IMR-90 (cell line): Measurements from ENCODE around the gene TMEM200A. TPM values are rescaled to one million over a fixed set of nuclear protein-coding genes. Genes with fewer than 3 reads are reported as not detected.

ENCODE experiments used
- ATAC-seq: fragments of 200-7000 bp; cut with Tn5 transposase; 2 replicates; pipeline ENCODE4 v1.9.1; 2020; ENCODE audit warnings: low read depth, mild to moderate bottlenecking, moderate library complexity
- BruUV-seq: library from RNA; stranded (reverse); fragments of 400-500 nt; replicated peaks from 2 replicates; lab custom pipeline; 2021; lab: Mats Ljungman, UMichigan
- CTCF ChIA-PET: fragments of 300-600 bp; formaldehyde crosslinking; extraction: SDS; loops from one replicate; lab custom pipeline; 2021; ENCODE audit warnings: antibody characterized with exemption; lab: Yijun Ruan, JAX
- POLR2A ChIA-PET: fragments of 300-600 bp; sonication (Branson Sonifier 250); formaldehyde crosslinking; loops from one replicate; lab custom pipeline; 2022; ENCODE audit warnings: antibody characterized with exemption; ENCODE audit not compliant: unreplicated experiment; lab: Charles Lee
- DNase-seq: peaks from one replicate; pipeline ENCODE4 v3.0.0; 2013
- H2AFZ ChIP-seq: replicated peaks from 2 replicates; pipeline ENCODE3; 2013; ENCODE audit warnings: low read length, mild to moderate bottlenecking; ENCODE audit not compliant: poor library complexity
- H2AK5ac ChIP-seq: 2 replicates; pipeline ENCODE4 v1.6.1; 2013; ENCODE audit warnings: low read depth, low read length, inconsistent platforms
- H2AK9ac ChIP-seq: replicated peaks from 2 replicates; pipeline ENCODE3; 2013; ENCODE audit warnings: mild to moderate bottlenecking, low read depth, low read length, moderate library complexity; ENCODE audit not compliant: poor library complexity
- H2BK120ac ChIP-seq: 2 replicates; pipeline ENCODE4 v1.6.1; 2013; ENCODE audit warnings: low read depth, low read length, inconsistent platforms
- H2BK15ac ChIP-seq: 3 replicates; pipeline ENCODE4 v1.6.1; 2013; ENCODE audit warnings: low read depth, low read length, inconsistent platforms
- H2BK20ac ChIP-seq: 2 replicates; pipeline ENCODE4 v1.6.1; 2013; ENCODE audit warnings: low read depth, mild to moderate bottlenecking, inconsistent platforms, low read length, moderate library complexity
- H2BK5ac ChIP-seq: 2 replicates; pipeline ENCODE4 v1.6.1; 2013; ENCODE audit warnings: mild to moderate bottlenecking, low read depth, low read length, inconsistent platforms; ENCODE audit not compliant: poor library complexity, severe bottlenecking
- H3K14ac ChIP-seq: replicated peaks from 2 replicates; pipeline ENCODE4 v1.6.1; 2013; ENCODE audit warnings: low read depth, low read length, inconsistent platforms
- H3K18ac ChIP-seq: 2 replicates; pipeline ENCODE4 v1.6.1; 2013; ENCODE audit warnings: low read depth, low read length, control low read depth
- H3K23ac ChIP-seq: 2 replicates; pipeline ENCODE4 v1.6.1; 2013; ENCODE audit warnings: low read depth, low read length, inconsistent platforms
- H3K27ac ChIP-seq: 2 replicates; pipeline ENCODE4 v1.5.1; 2013; ENCODE audit warnings: mild to moderate bottlenecking, control low read depth, low read length; ENCODE audit not compliant: insufficient read depth
- H3K27me3 ChIP-seq: 2 replicates; pipeline ENCODE4 v1.6.1; 2013; ENCODE audit warnings: low read length; ENCODE audit not compliant: control insufficient read depth, insufficient read depth
- H3K36me3 ChIP-seq: 2 replicates; pipeline ENCODE4 v1.6.1; 2013; ENCODE audit warnings: low read length, mixed read lengths; ENCODE audit not compliant: control insufficient read depth, insufficient read depth
- H3K4ac ChIP-seq: 2 replicates; pipeline ENCODE4 v1.6.1; 2013; ENCODE audit warnings: low read depth, low read length, inconsistent platforms
- H3K4me1 ChIP-seq: 2 replicates; pipeline ENCODE4 v1.6.1; 2013; ENCODE audit warnings: low read length, mixed read lengths; ENCODE audit not compliant: control insufficient read depth, insufficient read depth
- H3K4me2 ChIP-seq: 2 replicates; pipeline ENCODE4 v1.6.1; 2013; ENCODE audit warnings: low read depth, mild to moderate bottlenecking, control low read depth, low read length, moderate library complexity
- H3K4me3 ChIP-seq: 2 replicates; pipeline ENCODE4 v1.5.1; 2013; ENCODE audit warnings: low read depth, mild to moderate bottlenecking, control low read depth, low read length, moderate library complexity; ENCODE audit not compliant: insufficient read depth
- H3K56ac ChIP-seq: 2 replicates; pipeline ENCODE4 v1.6.1; 2013; ENCODE audit warnings: low read length, inconsistent platforms; ENCODE audit not compliant: insufficient read depth; ENCODE audit errors: extremely low read depth
- H3K79me1 ChIP-seq, 2 experiments: 2 replicates each; pipeline ENCODE4 v1.6.1; 2013; ENCODE audit warnings: low read length in 2 of 2, inconsistent platforms in 1 of 2, low read depth in 1 of 2
- H3K9ac ChIP-seq: 2 replicates; pipeline ENCODE4 v1.6.1; 2013; ENCODE audit warnings: low read depth, low read length, control low read depth
- H3K9me1 ChIP-seq: 2 replicates; pipeline ENCODE4 v1.6.1; 2013; ENCODE audit warnings: low read length, inconsistent platforms; ENCODE audit not compliant: insufficient read depth
- H3K9me3 ChIP-seq: 2 replicates; pipeline ENCODE4 v1.6.1; 2013; ENCODE audit warnings: low read length; ENCODE audit not compliant: control insufficient read depth, insufficient read depth
- H4K20me1 ChIP-seq: 2 replicates; pipeline ENCODE4 v1.6.1; 2013; ENCODE audit warnings: low read length, inconsistent platforms; ENCODE audit not compliant: insufficient read depth
- H4K5ac ChIP-seq: 2 replicates; pipeline ENCODE4 v1.6.1; 2013; ENCODE audit warnings: mild to moderate bottlenecking, low read depth, low read length, control low read depth
- H4K8ac ChIP-seq, 2 experiments: 2 replicates each; pipeline ENCODE4 v1.6.1; 2013; ENCODE audit warnings: low read depth in 2 of 2, low read length in 2 of 2, control low read depth in 1 of 2, inconsistent platforms in 1 of 2
- H4K91ac ChIP-seq: 2 replicates; pipeline ENCODE4 v1.6.1; 2013; ENCODE audit warnings: low read depth, low read length, inconsistent platforms; ENCODE audit not compliant: insufficient read depth
- CHD1 ChIP-seq: IDR thresholded peaks from 2 replicates; pipeline ENCODE4 v1.6.1; 2012; ENCODE audit warnings: low read depth, low read length, improper control_type of control experiment
- ELK1 ChIP-seq: fragments of 150-350 bp; IDR thresholded peaks from 2 replicates; pipeline ENCODE4 v1.6.1; 2016; ENCODE audit warnings: low read depth, mild to moderate bottlenecking, low read length, moderate library complexity, borderline replicate concordance
- FOS ChIP-seq: fragments of 150-350 bp; IDR thresholded peaks from 2 replicates; pipeline ENCODE4 v1.6.1; 2016; ENCODE audit warnings: low read depth, low read length
- MAFK ChIP-seq: IDR thresholded peaks from 2 replicates; pipeline ENCODE4 v1.6.1; 2012; ENCODE audit warnings: low read depth, low read length, improper control_type of control experiment
- POLR2A ChIP-seq: IDR thresholded peaks from 2 replicates; pipeline ENCODE4 v1.6.1; 2012; ENCODE audit warnings: mild to moderate bottlenecking, low read depth, low read length
- RCOR1 ChIP-seq: IDR thresholded peaks from 2 replicates; pipeline ENCODE4 v1.6.1; 2012; ENCODE audit warnings: mild to moderate bottlenecking, low read length, improper control_type of control experiment; ENCODE audit not compliant: insufficient replicate concordance
- USF2 ChIP-seq: fragments of 150-350 bp; IDR thresholded peaks from 2 replicates; pipeline ENCODE4 v1.6.1; 2017; ENCODE audit warnings: mild to moderate bottlenecking, antibody characterized with exemption, low read length, low read depth
- WGBS, 2 experiments: methylation state at CpG; one replicate each; pipeline versions ENCODE4 v1.1.5 to v1.1.7; 2013; ENCODE audit warnings: missing lambda C conversion rate in 2 of 2; ENCODE audit not compliant: insufficient read length in 1 of 2; ENCODE audit errors: extremely low coverage in 2 of 2; 5-methylcytosine and 5-hydroxymethylcytosine counted together
- dilution Hi-C: fragments of 300-500 bp; cut with HindIII; formaldehyde crosslinking; loops from one replicate; pipeline ENCODE4 v1.14.3; 2018; ENCODE audit warnings: low sequenced_read_pairs; ENCODE audit not compliant: unreplicated experiment
- in situ Hi-C: fragments of 300-500 bp; cut with MboI; formaldehyde crosslinking; loops from 3 replicates; pipeline ENCODE4 v1.14.3; 2019; ENCODE audit warnings: low sequenced_read_pairs, inconsistent platforms, mixed read lengths
- intact Hi-C: fragments of 100-400 bp; cut with micrococcal nuclease; formaldehyde crosslinking; loops from 2 replicates; pipeline ENCODE4 v1.10.0; 2022
- polyA plus RNA-seq, 3 experiments: library from polyadenylated mRNA; depleted of rRNA; stranded (reverse); fragments of >200 nt; gene quantifications; 2 replicates each; pipeline ENCODE4 v1.2.3, GENCODE V29; 2012; ENCODE audit warnings: low replicate concordance in 1 of 3
- total RNA-seq: library from RNA; depleted of rRNA; stranded (reverse); fragments of >200 nt; gene quantifications from 2 replicates; pipeline ENCODE4 v1.2.3, GENCODE V29; 2012

TMEM200A gene
- total and polyA plus RNA-seq, 2 of the 4 experiments (the other 2 are of a cell fraction), result 22.8 to 37.1 TPM

GRCh38 chr6:130421585-130421984 is 55.8 kb downstream of the TMEM200A start:
- no peak overlapping the region; the same call in 1 of the 2 replicates for H3K4me2 ChIP-seq
- peak; percentile 79 for ATAC-seq
- no peaks in the 10 kb centered on the region for H3K27me3 ChIP-seq
- no peak overlapping the region for H3K56ac ChIP-seq
- dilution Hi-C loops, result no loop called here
- no CpG with 5 or more reads among the region's 1 CpG for WGBS, 2 experiments
- H4K8ac ChIP-seq, result no peak overlapping the region; a peak in 1 of 4 replicates
- peak overlapping the region; percentile 84 for H2BK5ac ChIP-seq
- H3K23ac ChIP-seq, result no peak overlapping the region
- no peak overlapping the region for H2AK9ac ChIP-seq
- no peak overlapping the region for H2AK5ac ChIP-seq
- no peaks in the 10 kb centered on the region for H4K20me1 ChIP-seq
- POLR2A ChIA-PET, result no interaction called here
- no peak overlapping the region for H3K18ac ChIP-seq
- H2BK120ac ChIP-seq, result no peak overlapping the region; the same call in 1 of the 2 replicates
- H3K9me1 ChIP-seq, result 0 out of 2 replicates have a peak, but pooled peaks cover 2% of the 10 kb centered on the region
- H3K9me3 ChIP-seq, result no peaks in the 10 kb centered on the region
- no peak overlapping the region for H2BK15ac ChIP-seq
- in situ Hi-C loops, result no loop called here
- H3K4me1 ChIP-seq, result peaks cover 10% of the 10 kb centered on the region
- intact Hi-C loops, result no loop called here
- H3K4ac ChIP-seq, result no peak overlapping the region
- no peak overlapping the region for H4K91ac ChIP-seq
- no peak overlapping the region for H3K14ac ChIP-seq
- peak; percentile 91 for DNase-seq
- H3K4me3 ChIP-seq, result no peak overlapping the region
- no peak overlapping the region for H3K27ac ChIP-seq
- no peaks in the 10 kb centered on the region for H3K36me3 ChIP-seq
- H3K79me1 ChIP-seq, result peaks cover 30 to 40% of the 10 kb centered on the region in 2 experiments; a peak in 2 of 4 replicates
- no TSS peak for BruUV-seq
- no peak overlapping the region for H2AFZ ChIP-seq
- no peak overlapping the region for H3K9ac ChIP-seq
- H4K5ac ChIP-seq, result no peak overlapping the region
- CTCF ChIA-PET, result no interaction called here
- H2BK20ac ChIP-seq, result no peak overlapping the region
- no peak for TF ChIP-seq POLR2A
- no peak for TF ChIP-seq RCOR1
- TF ChIP-seq ELK1, result no peak
- no peak for TF ChIP-seq MAFK
- no peak for TF ChIP-seq CHD1
- no peak for TF ChIP-seq FOS
- TF ChIP-seq USF2, result no peak
